GM12864 (cell line): ENCODE results near the gene ANKRD33.
A peak's percentile ranks its signal among the peaks of the same experiment; 100 is the strongest.

Experiments
- DNase-seq: peaks from one replicate; pipeline ENCODE4 v3.0.0-alpha.2; 2011; ENCODE audit warnings: low read depth
- H3K4me3 ChIP-seq: 2 replicates; pipeline ENCODE4 v1.5.1; 2011; ENCODE audit warnings: mild to moderate bottlenecking, low read depth, low read length, control low read depth
- CTCF ChIP-seq: IDR thresholded peaks from 2 replicates; pipeline ENCODE4 v1.5.1; 2011; ENCODE audit warnings: low read depth, mild to moderate bottlenecking, moderate library complexity, low read length, control low read depth, inconsistent platforms; ENCODE audit errors: missing control alignments

ANKRD33 gene

GRCh38 chr12:51922146-51922545 is 34.2 kb downstream of the ANKRD33 start:
- DNase-seq = no peak
- H3K4me3 ChIP-seq = no peak overlapping the region
- TF ChIP-seq CTCF = no peak

- no peak for TF ChIP-seq CTCF
- no peak for DNase-seq
- no peak overlapping the region for H3K4me3 ChIP-seq
These were observed 35.0 kb downstream of the ANKRD33 start for GRCh38 chr12:51922762-51923505.

- peak; percentile 81 for TF ChIP-seq CTCF
- H3K4me3 ChIP-seq = no peak overlapping the region
- DNase-seq = no peak
These were observed 35.8 kb downstream of the ANKRD33 start for GRCh38 chr12:51923506-51924365.

- no peak for TF ChIP-seq CTCF
- no peak overlapping the region for H3K4me3 ChIP-seq
- DNase-seq = no peak
These were observed 36.8 kb downstream of the ANKRD33 start for GRCh38 chr12:51924551-51925319.

- no peak for DNase-seq
- H3K4me3 ChIP-seq = no peak overlapping the region
- TF ChIP-seq CTCF = no peak
These were observed 37.6 kb downstream of the ANKRD33 start for GRCh38 chr12:51925346-51926063.

- H3K4me3 ChIP-seq = no peak overlapping the region
- no peak for TF ChIP-seq CTCF
- no peak for DNase-seq
These were observed 38.2 kb downstream of the ANKRD33 start for GRCh38 chr12:51926064-51926632.
